ENCODE measurements around the gene LRFN4. TPM values are rescaled to one million over a fixed set of nuclear protein-coding genes. Genes with fewer than 3 reads are reported as not detected.

LRFN4 gene
- total and polyA plus RNA-seq, 7 donors: 7.4 to 16.6 (median 10.7) TPM

DNA sequence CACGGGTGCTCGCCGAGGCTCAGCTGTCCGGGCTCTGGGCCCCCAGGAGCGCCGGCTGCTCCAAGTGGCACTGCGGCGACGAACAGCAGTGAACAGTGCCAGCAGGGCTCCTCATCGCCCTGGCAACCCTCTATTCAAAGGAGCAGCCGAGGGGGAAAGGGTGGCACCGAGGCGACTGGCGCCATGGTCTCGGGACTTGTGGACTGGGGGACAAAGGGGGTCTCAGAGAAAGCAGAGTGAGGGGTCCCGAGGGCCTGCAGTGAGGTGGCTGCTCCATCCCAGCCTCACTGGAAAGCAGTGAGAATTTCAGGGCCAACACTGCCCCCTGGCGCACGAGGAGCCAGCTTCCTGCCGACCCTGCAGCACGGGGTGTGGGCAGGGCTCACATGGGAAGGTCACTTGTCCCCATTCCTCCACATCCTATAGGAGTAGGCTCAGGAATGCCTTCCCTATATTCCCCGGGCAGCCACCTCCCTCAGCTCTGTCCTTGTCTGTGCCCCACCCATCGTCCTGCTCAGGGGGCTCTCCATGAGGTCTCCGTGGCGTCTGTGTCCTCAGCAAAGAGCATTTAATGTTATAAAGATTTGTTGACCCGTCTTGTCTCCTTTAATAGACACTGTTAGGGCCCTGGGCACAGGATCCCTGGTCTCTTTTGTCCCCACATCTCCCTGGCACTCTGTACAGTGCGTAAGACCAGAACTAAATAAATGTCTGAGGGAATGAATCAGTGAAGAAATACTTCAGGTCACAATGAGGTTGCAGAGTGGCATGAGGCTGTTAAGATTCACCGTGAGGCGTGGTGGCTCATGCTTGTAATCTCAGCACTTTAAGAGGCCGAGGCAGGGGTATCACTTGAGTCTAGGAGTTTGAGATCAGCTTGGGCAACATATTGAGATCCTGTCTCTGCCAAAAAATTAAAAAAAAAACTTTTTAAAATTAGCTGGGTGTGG lies 26.4 kb downstream of the LRFN4 start:
- Histone ChIP-seq H3K4me1 (peaks cover 54% of the 10 kb centered on the region), H3K36me3 (ENCODE audit: insufficient read depth in 1 of 2, low read depth in 1 of 2) (no peaks in the 10 kb centered on the region), H3K9me3 (no peaks in the 10 kb centered on the region), H3K27me3 (ENCODE audit: insufficient read depth in 3 of 3, low read length in 2 of 3) (no peaks in the 10 kb centered on the region), H3K27ac (peak overlapping the region; percentile 70), H3K4me3 (peak overlapping the region; percentile 46)
- intact Hi-C loops (cut with DNase I): loop anchor here (2.0 to 5.0 kb wide), 2 partner anchors 188 to 191 kb away; no protein-coding TSS in a partner anchor
- TF ChIP-seq, protein P1, sequence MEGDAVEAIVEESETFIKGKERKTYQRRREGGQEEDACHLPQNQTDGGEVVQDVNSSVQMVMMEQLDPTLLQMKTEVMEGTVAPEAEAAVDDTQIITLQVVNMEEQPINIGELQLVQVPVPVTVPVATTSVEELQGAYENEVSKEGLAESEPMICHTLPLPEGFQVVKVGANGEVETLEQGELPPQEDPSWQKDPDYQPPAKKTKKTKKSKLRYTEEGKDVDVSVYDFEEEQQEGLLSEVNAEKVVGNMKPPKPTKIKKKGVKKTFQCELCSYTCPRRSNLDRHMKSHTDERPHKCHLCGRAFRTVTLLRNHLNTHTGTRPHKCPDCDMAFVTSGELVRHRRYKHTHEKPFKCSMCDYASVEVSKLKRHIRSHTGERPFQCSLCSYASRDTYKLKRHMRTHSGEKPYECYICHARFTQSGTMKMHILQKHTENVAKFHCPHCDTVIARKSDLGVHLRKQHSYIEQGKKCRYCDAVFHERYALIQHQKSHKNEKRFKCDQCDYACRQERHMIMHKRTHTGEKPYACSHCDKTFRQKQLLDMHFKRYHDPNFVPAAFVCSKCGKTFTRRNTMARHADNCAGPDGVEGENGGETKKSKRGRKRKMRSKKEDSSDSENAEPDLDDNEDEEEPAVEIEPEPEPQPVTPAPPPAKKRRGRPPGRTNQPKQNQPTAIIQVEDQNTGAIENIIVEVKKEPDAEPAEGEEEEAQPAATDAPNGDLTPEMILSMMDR (IDR thresholded peaks at IDR 0.05): peak; percentile 67
- WGBS, 3 donors: 24 to 41% (median 26%) methylated on average over 29 of the region's 29 CpGs
- peak; percentile 75 to 86 for DNase-seq
- ATAC-seq: peak; percentile 75 to 85 (median 82)

DNA sequence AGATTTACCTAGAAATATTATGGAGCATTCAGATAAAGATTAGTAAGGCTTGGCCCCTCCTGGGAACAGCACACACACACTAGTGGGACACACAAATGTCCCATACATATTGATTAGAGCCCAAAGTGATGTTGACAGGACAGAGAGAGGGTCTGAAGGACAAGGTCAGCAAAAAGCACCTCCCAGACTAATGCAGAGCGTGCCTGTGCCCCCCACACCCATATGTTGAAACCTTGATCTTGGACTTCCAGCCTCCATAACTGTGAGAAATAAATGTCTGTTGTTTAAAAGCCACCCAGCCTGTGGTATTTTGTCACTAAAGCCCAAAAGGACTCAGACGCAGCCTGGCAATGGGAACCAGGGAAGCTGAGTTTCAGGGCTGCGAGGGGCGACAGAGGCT lies 27.6 kb downstream of the LRFN4 start:
- intact Hi-C loops (cut with DNase I): loop anchor here in 1 of 2 donors (5.0 kb wide), 1 partner anchor 192 kb away; no protein-coding TSS in a partner anchor
- Histone ChIP-seq H3K36me3 (ENCODE audit: insufficient read depth in 1 of 2, low read depth in 1 of 2) (no peaks in the 10 kb centered on the region), H3K9me3 (no peaks in the 10 kb centered on the region), H3K4me1 (peaks cover 54% of the 10 kb centered on the region), H3K27ac (peak overlapping the region; percentile 70), H3K4me3 (no peak overlapping the region), H3K27me3 (ENCODE audit: insufficient read depth in 3 of 3, low read length in 2 of 3) (no peaks in the 10 kb centered on the region)
- TF ChIP-seq, protein P1 (IDR thresholded peaks at IDR 0.05): no peak
- no peak for DNase-seq
- no peak for ATAC-seq
- WGBS, 3 donors: 96 to 97% (median 96%) methylated on average over 4 of the region's 4 CpGs

DNA sequence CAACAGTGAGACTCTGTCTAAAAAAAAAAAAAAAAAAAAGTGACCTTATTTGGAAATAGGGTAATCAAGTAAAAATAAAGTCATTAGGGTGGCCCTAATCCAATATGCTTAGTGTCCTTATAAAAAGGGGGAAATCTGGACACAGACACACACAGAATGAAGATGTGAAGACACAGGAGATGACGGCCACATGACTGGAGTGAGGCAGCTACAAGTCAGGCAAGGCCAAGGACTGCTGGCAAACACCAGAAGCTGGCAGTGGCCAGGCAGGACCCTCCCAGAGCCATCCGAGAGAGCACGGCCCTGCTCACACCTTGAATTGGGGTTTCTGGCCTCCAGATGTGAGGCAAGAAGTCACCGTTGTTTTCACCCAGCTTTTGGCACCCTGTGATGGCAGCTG lies 28.6 kb downstream of the LRFN4 start:
- ATAC-seq (no peak), DNase-seq (peak in 1 of 2 donors; percentile 16)
- Histone ChIP-seq H3K36me3 (ENCODE audit: insufficient read depth in 1 of 2, low read depth in 1 of 2) (no peaks in the 10 kb centered on the region), H3K9me3 (no peaks in the 10 kb centered on the region), H3K4me3 (no peak overlapping the region), H3K27me3 (ENCODE audit: insufficient read depth in 3 of 3, low read length in 2 of 3) (no peaks in the 10 kb centered on the region), H3K27ac (no peak overlapping the region), H3K4me1 (peaks cover 57% of the 10 kb centered on the region)
- WGBS, 3 donors: 73 to 81% (median 78%) methylated on average over 4 of the region's 4 CpGs
- TF ChIP-seq, protein P1 (IDR thresholded peaks at IDR 0.05): no peak
- intact Hi-C loops (cut with DNase I): no loop called here

DNA sequence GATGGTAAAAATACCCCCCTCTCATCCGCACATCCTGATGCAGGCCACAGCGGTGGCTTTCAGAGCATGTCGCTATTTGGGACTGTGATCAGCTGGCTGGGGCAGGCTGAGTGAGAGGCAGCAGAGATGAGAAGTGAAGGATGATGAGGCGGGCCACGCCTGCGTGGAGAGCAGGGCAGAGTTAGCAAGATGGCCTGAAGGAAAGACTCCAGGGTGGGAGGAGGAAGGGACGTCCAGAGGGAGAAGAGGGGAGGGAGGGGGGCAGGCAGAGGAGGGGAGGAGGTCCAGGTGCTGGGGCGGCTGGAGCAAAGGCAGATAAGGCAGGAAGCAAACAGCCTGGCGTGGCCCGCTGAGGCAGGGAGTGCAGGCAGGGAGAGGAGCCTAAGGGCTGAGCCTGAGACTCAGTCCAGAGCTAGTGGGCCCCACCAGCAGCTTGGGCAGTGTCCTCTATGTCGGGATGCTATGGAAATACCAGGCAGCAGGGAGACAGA lies 29.1 kb downstream of the LRFN4 start:
- ATAC-seq (no peak), DNase-seq (peak in 1 of 2 donors; percentile 32)
- no peak overlapping the region for H3K4me3 ChIP-seq
- no peaks in the 10 kb centered on the region for H3K27me3 ChIP-seq (ENCODE audit: insufficient read depth in 3 of 3, low read length in 2 of 3)
- no peaks in the 10 kb centered on the region for H3K36me3 ChIP-seq (ENCODE audit: insufficient read depth in 1 of 2, low read depth in 1 of 2)
- intact Hi-C loops (cut with DNase I): no loop called here
- no peak overlapping the region for H3K27ac ChIP-seq
- whole genome bisulfite sequencing, 3 donors: 80 to 90% (median 87%) methylated on average over 11 of the region's 11 CpGs
- H3K4me1 ChIP-seq: peaks cover 54% of the 10 kb centered on the region
- TF ChIP-seq, protein P1 (IDR thresholded peaks at IDR 0.05): no peak
- H3K9me3 ChIP-seq: no peaks in the 10 kb centered on the region
